Measurements from ENCODE around the gene FXYD1.

The FXYD1 gene

DNA sequence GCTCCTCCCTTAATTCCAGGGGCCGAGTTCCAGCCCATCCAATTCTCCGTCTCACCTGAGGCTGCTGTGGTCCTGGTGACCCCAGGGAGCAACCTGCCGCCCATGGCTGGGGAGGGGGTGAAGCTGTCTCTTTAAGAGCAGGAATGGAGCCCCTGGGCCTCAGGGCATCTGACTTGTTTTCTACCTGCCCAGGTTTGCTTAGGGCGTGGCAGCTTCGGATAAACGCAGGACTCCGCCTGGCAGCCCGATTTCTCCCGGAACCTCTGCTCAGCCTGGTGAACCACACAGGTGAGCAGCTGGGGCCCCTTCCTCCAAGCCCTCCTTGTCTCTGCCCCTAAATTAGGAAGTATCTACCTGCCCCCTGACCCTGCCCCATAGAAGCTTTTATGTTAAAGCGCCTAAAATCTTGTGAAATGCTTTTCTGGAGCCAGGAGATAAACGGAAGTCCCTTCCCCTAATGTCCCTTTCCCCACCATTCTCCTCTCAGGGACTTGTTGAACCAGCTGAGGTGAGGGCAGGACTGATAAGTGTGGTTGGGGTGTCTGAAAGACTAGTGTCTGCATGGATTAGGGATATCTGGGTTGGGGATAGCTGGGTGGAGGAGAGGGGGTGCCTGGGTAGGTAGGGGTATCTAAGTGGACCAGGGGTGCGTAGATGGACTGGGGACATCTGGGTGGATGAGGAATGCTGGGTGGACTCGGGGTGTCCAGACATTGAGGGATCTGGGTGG, 22.4 kb upstream of the FXYD1 start:
- no peak for DNase-seq (ENCODE audit: extremely low read depth, low read depth)
- H3K4me3 ChIP-seq (replicated peaks; ENCODE audit: low read depth, low read length) = no peak overlapping the region
- TF ChIP-seq, protein P1, sequence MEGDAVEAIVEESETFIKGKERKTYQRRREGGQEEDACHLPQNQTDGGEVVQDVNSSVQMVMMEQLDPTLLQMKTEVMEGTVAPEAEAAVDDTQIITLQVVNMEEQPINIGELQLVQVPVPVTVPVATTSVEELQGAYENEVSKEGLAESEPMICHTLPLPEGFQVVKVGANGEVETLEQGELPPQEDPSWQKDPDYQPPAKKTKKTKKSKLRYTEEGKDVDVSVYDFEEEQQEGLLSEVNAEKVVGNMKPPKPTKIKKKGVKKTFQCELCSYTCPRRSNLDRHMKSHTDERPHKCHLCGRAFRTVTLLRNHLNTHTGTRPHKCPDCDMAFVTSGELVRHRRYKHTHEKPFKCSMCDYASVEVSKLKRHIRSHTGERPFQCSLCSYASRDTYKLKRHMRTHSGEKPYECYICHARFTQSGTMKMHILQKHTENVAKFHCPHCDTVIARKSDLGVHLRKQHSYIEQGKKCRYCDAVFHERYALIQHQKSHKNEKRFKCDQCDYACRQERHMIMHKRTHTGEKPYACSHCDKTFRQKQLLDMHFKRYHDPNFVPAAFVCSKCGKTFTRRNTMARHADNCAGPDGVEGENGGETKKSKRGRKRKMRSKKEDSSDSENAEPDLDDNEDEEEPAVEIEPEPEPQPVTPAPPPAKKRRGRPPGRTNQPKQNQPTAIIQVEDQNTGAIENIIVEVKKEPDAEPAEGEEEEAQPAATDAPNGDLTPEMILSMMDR (IDR thresholded peaks at IDR 0.05; ENCODE audit: low read depth, low read length, missing control alignments) = no peak

DNA sequence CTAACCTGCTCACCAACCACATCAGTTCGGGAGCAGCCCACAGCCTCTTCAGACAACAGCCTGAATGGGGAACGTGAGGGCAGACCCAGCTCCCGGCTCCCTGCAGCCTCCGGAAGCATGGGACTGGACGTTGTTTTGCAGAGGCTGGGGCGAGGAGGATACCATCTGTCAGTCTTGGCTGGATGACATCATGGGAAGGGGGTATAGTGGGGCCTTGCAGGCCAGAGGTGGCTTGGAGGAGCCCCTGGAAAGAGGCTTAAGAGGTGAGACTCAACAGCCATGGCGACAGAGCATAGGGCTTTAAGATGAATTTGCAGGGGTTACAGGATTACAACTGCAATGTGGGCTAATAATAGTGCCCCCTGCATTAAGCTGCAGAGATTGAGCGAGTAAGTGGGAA, 21.5 kb upstream of the FXYD1 start:
- TF ChIP-seq, protein P1 (IDR thresholded peaks at IDR 0.05; ENCODE audit: low read depth, low read length, missing control alignments) = no peak
- no peak overlapping the region for H3K4me3 ChIP-seq (replicated peaks; ENCODE audit: low read depth, low read length)
- no peak for DNase-seq (ENCODE audit: extremely low read depth, low read depth)

DNA sequence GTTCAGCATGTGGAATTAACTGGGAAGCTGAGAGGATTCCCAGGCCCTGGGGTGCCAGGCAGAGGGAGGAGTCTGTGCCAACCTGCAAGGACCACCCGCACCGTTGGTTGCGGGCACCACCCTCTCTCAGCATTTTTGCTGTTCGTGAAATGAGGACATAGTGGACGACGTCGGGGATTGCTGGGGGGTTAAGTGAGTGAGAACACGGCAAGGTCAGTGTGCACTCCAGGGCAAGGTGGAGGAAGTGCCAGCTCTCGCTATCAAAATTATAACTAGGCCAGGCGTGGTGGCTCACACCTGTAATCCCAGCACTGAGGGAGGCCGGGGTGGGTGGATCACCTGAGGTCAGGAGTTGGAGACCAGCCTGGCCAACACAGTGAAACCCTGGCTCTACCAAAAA, 20.8 kb upstream of the FXYD1 start:
- H3K4me3 ChIP-seq (replicated peaks; ENCODE audit: low read depth, low read length) = no peak overlapping the region
- TF ChIP-seq, protein P1 (IDR thresholded peaks at IDR 0.05; ENCODE audit: low read depth, low read length, missing control alignments) = no peak
- no peak for DNase-seq (ENCODE audit: extremely low read depth, low read depth)

DNA sequence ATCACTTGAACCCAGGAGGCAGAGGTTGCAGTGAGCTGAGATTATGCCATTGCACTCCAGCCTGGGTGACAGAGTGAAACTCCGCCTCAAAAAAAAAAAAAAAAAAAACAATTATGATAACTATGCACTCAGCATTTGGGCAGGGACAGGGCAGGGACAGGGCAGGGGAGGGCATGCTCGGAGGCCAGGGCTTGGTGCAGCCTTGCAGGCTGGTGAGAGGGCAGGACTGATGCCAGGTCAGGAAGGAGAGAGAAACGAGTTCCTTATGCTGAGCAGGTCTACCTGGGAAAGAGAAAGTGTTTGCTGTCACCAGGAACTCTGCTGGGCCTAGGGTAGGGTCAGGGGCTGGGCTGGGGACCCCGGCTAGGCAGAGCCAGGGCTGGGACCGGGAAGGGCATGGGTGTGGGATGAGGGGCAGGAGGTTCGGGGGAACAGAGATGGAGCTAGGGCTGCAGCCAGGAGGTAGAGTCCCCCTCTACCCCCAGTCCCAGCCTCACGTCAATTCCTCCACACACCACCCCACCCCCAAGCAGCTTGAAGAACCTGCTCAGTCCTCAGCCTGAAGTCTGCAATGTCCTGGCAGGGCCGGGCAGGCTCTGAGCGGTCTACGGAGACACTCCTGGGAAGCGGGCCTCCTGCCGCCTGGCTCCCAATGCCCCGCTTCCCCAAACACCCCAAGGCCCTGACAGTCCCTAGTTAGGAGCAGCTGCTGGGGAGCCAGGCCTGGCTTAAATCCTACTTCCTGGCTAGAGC, 20.2 kb upstream of the FXYD1 start:
- no peak overlapping the region for H3K4me3 ChIP-seq (replicated peaks; ENCODE audit: low read depth, low read length)
- TF ChIP-seq, protein P1 (IDR thresholded peaks at IDR 0.05; ENCODE audit: low read depth, low read length, missing control alignments) = no peak
- DNase-seq (ENCODE audit: extremely low read depth, low read depth) = no peak

DNA sequence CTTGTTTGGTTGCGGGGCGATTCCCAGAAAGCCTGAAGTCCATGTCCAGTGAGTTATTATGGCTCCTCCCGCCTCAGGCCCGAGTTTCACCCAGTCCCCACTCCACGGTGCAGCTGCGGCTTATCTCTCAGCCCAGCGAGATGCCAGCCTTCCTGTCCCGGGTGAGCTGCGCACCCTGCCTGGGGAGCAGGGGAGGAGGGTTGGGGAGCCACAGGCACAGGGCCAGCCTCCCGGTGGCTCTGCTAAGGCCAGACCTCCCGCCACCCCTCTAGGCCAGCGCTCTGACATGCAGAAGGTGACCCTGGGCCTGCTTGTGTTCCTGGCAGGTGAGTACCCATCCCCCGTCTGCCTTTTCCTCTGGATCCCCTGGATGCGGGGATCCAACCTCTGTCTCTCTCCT, 19.5 kb upstream of the FXYD1 start:
- H3K4me3 ChIP-seq (replicated peaks; ENCODE audit: low read depth, low read length) = no peak overlapping the region
- no peak for DNase-seq (ENCODE audit: extremely low read depth, low read depth)

DNA sequence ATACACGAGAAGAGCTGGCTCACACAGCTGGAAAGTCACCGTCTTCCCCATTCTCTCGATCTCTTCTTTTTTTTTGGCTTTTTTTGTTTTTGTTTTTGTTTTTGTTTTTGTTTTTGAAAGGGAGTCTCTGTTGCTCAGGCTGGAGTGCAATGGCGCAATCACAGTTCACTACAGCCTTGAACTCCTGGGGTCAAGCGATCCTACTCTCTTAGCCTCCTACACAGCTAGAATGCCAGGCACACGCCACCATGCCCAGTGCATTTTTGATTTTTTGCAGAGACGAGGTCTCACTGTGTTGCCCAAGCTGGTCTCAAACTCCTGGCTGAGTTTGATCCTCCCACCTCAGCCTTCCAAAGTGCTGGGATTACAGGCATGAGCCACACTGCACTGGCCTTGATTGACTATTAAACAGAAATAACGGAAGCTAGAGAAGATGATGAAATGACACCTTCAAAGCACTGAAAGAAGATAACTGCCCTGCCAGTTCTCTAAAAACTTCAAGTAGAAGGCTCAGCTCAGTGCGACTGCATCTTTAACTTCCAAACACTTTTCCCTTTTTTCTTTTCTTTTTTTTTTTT, 19.0 kb upstream of the FXYD1 start:
- DNase-seq (ENCODE audit: extremely low read depth, low read depth) = no peak
- TF ChIP-seq, protein P1 (IDR thresholded peaks at IDR 0.05; ENCODE audit: low read depth, low read length, missing control alignments) = no peak
- no peak overlapping the region for H3K4me3 ChIP-seq (replicated peaks; ENCODE audit: low read depth, low read length)

More for the DNA sequence above, 19.5 kb upstream of the FXYD1 start:
- TF ChIP-seq, protein P1 (IDR thresholded peaks at IDR 0.05; ENCODE audit: low read depth, low read length, missing control alignments) = no peak

All from HFF-Myc (cell line).